Glutamatergic neuron (in vitro differentiated cells): ENCODE results near the gene RAB5IF. TPM values are rescaled to one million over a fixed set of nuclear protein-coding genes. Genes with fewer than 3 reads are reported as not detected.

Experiments
- DNase-seq: peaks from one replicate; pipeline ENCODE4 v3.0.0; 2022
- H3K27ac Mint-ChIP-seq: one replicate; pipeline ENCODE4 v1.8.0; 2020; ENCODE audit warnings: mild to moderate bottlenecking, mixed read lengths, inconsistent platforms; ENCODE audit not compliant: unreplicated experiment
- H3K27me3 Mint-ChIP-seq: one replicate; pipeline ENCODE4 v1.8.0; 2020; ENCODE audit warnings: mild to moderate bottlenecking, moderate library complexity, mixed read lengths, inconsistent platforms; ENCODE audit not compliant: unreplicated experiment
- H3K36me3 Mint-ChIP-seq: one replicate; pipeline ENCODE4 v1.8.0; 2020; ENCODE audit warnings: mild to moderate bottlenecking, mixed read lengths, inconsistent platforms; ENCODE audit not compliant: unreplicated experiment
- H3K4me1 Mint-ChIP-seq: one replicate; pipeline ENCODE4 v1.8.0; 2020; ENCODE audit warnings: mild to moderate bottlenecking, low read depth, mixed read lengths, inconsistent platforms; ENCODE audit not compliant: unreplicated experiment
- H3K4me3 Mint-ChIP-seq: one replicate; pipeline ENCODE4 v1.8.0; 2020; ENCODE audit warnings: mild to moderate bottlenecking, mixed read lengths, inconsistent platforms; ENCODE audit not compliant: unreplicated experiment
- H3K9me3 Mint-ChIP-seq: one replicate; pipeline ENCODE4 v1.8.0; 2020; ENCODE audit warnings: mild to moderate bottlenecking, moderate library complexity, mixed read lengths, inconsistent platforms; ENCODE audit not compliant: unreplicated experiment
- CTCF ChIP-seq: fragments of 200-600 bp; sonication (generic); IDR thresholded peaks from one replicate; pipeline ENCODE4 v1.5.0; 2021; ENCODE audit not compliant: partially characterized antibody, unreplicated experiment
- total RNA-seq: library from RNA; stranded (reverse); fragmentation: NEBNext Ultra II Directional; extraction: Animal tissue kit (Norgen Biotek cat#: 25700); gene quantifications from one replicate; pipeline ENCODE4 v1.2.1, GENCODE V29; 2021; ENCODE audit not compliant: unreplicated experiment

Gene RAB5IF
- total RNA-seq, 1 donor from 2014 or later = 48.9 TPM

GRCh38 chr20:36658300-36658699 is 52.7 kb downstream of the RAB5IF start:
- no peak overlapping the region for H3K27ac Mint-ChIP-seq
- no peak for DNase-seq
- no peak overlapping the region for H3K4me3 Mint-ChIP-seq
- H3K36me3 Mint-ChIP-seq = no peaks in the 10 kb centered on the region
- no peaks in the 10 kb centered on the region for H3K27me3 Mint-ChIP-seq
- TF ChIP-seq CTCF = no peak
- H3K4me1 Mint-ChIP-seq = no peaks in the 10 kb centered on the region
- H3K9me3 Mint-ChIP-seq = no peaks in the 10 kb centered on the region

Other genes with a start within 250 kb of the RAB5IF start
- 2.0 TPM for gene MYL9, start 64.3 kb upstream of the RAB5IF start, total RNA-seq
- gene TGIF2, start 32.2 kb upstream of the RAB5IF start, total RNA-seq = 10.1 TPM
- gene SLA2, start 40.4 kb downstream of the RAB5IF start, total RNA-seq = not detected
- gene NDRG3, start 140.3 kb downstream of the RAB5IF start, total RNA-seq = 31.8 TPM
- gene DSN1, start 168.0 kb downstream of the RAB5IF start, total RNA-seq = 6.4 TPM